ENCODE results near the gene MS4A6A. TPM values are rescaled to one million over a fixed set of nuclear protein-coding genes. Genes with fewer than 3 reads are reported as not detected.

Gene MS4A6A
- total RNA-seq, 1 donor from 2014 or later, result 42.1 TPM

- no peaks in the 10 kb centered on the region for H3K36me3 ChIP-seq
- no peaks in the 10 kb centered on the region for H3K9me3 ChIP-seq (replicated peaks)
- no peak overlapping the region for H3K4me3 ChIP-seq
- no peak for DNase-seq
- H3K27me3 ChIP-seq (ENCODE audit: low read depth), result peaks cover 4% of the 10 kb centered on the region
- H3K4me1 ChIP-seq, result no peaks in the 10 kb centered on the region
- intact Hi-C loops (cut with micrococcal nuclease), result no loop called here
- no peak for TF ChIP-seq CTCF (IDR thresholded peaks at IDR 0.05; ENCODE audit: borderline replicate concordance)
- no peak overlapping the region for H3K27ac ChIP-seq (replicated peaks)
Observed at GRCh38 chr11:60175860-60176275, 7.0 kb downstream of the MS4A6A start.

- H3K4me1 ChIP-seq, result no peaks in the 10 kb centered on the region
- no peak for DNase-seq
- intact Hi-C loops (cut with micrococcal nuclease), result no loop called here
- TF ChIP-seq CTCF (IDR thresholded peaks at IDR 0.05; ENCODE audit: borderline replicate concordance), result no peak
- no peak overlapping the region for H3K27ac ChIP-seq (replicated peaks)
- no peak overlapping the region for H3K4me3 ChIP-seq
- H3K36me3 ChIP-seq, result no peaks in the 10 kb centered on the region
- peaks cover 4% of the 10 kb centered on the region for H3K27me3 ChIP-seq (ENCODE audit: low read depth)
- H3K9me3 ChIP-seq (replicated peaks), result no peaks in the 10 kb centered on the region
Observed at GRCh38 chr11:60172011-60172410, 10.9 kb downstream of the MS4A6A start.

GRCh38 chr11:60170566-60170965, 12.3 kb downstream of the MS4A6A start:
- Histone ChIP-seq H3K4me3 (no peak overlapping the region), H3K27me3 (ENCODE audit: low read depth) (peaks cover 4% of the 10 kb centered on the region), H3K9me3 (replicated peaks) (no peaks in the 10 kb centered on the region), H3K27ac (replicated peaks) (no peak overlapping the region), H3K4me1 (no peaks in the 10 kb centered on the region), H3K36me3 (no peaks in the 10 kb centered on the region)
- TF ChIP-seq CTCF (IDR thresholded peaks at IDR 0.05; ENCODE audit: borderline replicate concordance), result no peak
- intact Hi-C loops (cut with micrococcal nuclease), result no loop called here
- no peak for DNase-seq

GRCh38 chr11:60169264-60169915, 13.5 kb downstream of the MS4A6A start:
- no peak overlapping the region for H3K27ac ChIP-seq (replicated peaks)
- no peaks in the 10 kb centered on the region for H3K4me1 ChIP-seq
- H3K36me3 ChIP-seq, result no peaks in the 10 kb centered on the region
- peaks cover 3% of the 10 kb centered on the region for H3K9me3 ChIP-seq (replicated peaks)
- no peak for DNase-seq
- intact Hi-C loops (cut with micrococcal nuclease), result no loop called here
- peak; percentile 50 for TF ChIP-seq CTCF (IDR thresholded peaks at IDR 0.05; ENCODE audit: borderline replicate concordance)
- H3K27me3 ChIP-seq (ENCODE audit: low read depth), result no peaks in the 10 kb centered on the region
- no peak overlapping the region for H3K4me3 ChIP-seq

- H3K27me3 ChIP-seq (ENCODE audit: low read depth), result no peaks in the 10 kb centered on the region
- intact Hi-C loops (cut with micrococcal nuclease), result no loop called here
- no peak overlapping the region for H3K4me3 ChIP-seq
- H3K9me3 ChIP-seq (replicated peaks), result peaks cover 3% of the 10 kb centered on the region
- no peaks in the 10 kb centered on the region for H3K4me1 ChIP-seq
- H3K36me3 ChIP-seq, result no peaks in the 10 kb centered on the region
- DNase-seq, result no peak
- no peak for TF ChIP-seq CTCF (IDR thresholded peaks at IDR 0.05; ENCODE audit: borderline replicate concordance)
- H3K27ac ChIP-seq (replicated peaks), result no peak overlapping the region
Observed at GRCh38 chr11:60168306-60168705, 14.6 kb downstream of the MS4A6A start.

Measured in left ventricle myocardium inferior (tissue), 1 donor.